NK-92 treated with Interleukin-12 subunit alpha and Interleukin-12 subunit beta, amount 100 ng/mL, for 24 hours (cell line): Measurements from ENCODE around the gene LHPP.

Experiments
- DNase-seq: peaks from one replicate; lab custom pipeline; 2025; lab: John Stamatoyannopoulos, UW

LHPP gene

DNA sequence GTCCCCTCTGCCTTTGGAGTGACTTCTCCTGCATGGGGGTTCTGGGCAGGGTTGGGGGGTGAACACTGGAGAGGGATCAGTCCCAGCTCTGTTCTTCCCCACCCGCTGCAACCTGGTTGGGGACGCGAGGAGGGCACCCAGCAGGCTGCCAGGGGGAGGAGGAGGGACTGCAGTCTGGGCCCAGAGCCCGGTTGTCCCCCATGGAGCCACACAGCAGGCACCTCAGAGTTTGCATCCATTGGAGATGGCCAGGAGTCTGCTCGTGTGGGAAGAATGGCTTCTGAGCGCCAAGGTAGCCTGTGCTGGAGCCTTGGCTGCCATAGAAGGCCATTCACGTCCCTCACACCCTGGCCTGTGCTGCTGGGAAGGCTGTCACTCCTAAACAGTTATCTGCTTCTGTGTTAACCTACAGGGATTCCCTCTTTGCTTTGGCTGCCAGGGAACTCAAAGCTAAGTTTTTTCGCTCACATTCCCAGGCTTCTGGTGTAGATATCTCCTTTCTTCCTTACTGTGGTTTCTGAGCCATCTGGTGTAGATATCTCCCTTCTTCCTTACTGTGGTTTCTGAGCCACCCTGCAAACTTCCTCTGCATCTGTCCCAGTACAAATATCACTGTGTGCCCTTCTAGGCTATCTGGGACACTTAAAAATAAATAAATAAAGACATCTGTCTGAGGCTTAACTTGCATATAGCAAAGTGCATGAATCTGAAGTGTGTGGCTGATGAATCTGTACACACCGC lies 133.7 kb downstream of the LHPP start:
- no peak for DNase-seq

DNA sequence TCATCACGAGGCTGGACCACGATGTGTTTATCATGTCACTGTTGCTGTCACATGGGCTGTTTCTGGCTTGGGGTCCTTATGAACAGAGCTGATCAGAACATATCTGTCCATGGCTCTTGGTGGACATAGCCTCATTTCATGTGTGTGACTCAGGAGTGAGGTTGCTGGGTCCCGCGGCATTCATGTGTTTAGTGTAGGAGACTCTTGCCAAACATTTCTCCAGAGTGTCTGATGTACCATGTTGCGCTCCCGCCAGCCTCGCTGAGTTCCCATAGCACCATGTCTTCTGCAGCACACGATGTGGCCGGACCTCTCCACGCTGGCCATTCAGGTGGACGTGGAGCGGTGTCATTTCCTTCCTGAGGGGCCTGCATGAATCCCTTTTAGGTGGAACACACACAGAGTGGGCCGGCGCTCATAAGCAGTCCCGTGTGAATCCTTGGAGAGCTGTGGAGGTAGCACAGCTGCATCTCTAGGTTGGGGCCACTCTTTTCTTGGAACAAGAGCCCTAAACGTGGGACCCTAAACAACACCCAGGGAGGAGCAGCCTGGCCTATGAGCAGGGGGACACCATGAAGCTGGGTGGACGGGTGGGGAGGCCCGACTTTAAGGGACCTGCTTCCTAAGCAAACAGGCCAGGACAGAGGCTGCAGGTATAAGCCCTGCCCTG lies 134.6 kb downstream of the LHPP start:
- no peak for DNase-seq

DNA sequence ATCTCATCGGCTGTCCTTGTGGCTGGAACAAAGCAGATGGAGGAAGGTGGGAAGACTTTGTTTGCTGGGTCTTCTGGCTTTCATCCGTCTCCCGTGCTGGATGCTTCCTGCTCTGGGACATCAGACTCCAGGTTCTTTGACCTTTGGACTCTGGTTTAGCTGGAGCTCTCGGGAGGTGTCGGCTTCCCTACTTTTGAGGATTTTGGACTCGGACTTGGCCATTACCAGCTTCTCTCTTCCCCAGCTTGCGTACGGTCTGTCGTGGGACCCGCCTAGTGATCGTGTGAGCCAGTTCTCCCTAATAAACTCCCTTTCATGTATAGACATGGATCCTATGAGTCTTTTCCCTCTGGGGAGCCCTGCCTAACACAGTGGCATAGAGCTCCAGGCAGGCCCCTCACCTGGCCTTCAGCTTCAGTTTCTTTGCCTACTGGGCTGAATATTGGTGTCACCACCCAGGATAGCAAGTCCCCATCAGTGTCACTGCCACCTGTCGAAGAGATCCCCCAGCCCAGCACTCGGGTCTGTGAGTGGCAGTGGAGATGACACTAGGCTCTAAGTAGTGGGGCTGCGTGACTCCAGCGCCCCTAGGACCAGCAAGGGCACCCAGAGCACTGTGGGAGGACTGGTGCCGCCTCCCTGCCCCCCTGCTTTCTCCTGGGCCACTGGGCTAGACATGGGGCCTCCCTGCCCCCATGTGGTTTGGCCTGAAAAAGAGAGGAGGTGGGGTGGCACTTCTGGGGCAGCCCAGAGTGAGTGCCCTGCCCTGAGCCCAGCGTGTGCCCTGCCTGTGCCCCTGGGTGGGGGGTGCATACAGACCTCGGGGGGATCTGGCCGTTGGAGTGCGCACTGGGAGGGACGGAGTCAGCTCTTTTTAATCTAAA lies 135.6 kb downstream of the LHPP start:
- no peak for DNase-seq

DNA sequence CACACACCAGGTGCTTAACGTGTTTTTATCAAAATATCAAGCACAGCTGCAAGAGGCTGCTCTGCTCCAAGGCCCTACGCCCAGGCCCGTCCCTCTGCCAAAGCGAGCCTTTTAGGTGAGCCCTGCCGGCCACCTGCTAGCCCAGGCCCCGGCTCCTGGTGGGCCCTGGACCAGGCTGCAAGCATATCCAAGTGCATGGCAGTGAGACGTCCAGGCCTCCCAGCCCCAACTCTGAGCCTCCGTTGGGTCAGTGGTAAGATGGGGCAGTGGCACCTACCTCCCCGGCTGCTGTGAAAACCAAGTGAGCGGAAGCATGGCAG lies 136.2 kb downstream of the LHPP start:
- DNase-seq: no peak

GRCh38 chr10:124598196-124598595 lies 136.6 kb downstream of the LHPP start:
- no peak for DNase-seq

DNA sequence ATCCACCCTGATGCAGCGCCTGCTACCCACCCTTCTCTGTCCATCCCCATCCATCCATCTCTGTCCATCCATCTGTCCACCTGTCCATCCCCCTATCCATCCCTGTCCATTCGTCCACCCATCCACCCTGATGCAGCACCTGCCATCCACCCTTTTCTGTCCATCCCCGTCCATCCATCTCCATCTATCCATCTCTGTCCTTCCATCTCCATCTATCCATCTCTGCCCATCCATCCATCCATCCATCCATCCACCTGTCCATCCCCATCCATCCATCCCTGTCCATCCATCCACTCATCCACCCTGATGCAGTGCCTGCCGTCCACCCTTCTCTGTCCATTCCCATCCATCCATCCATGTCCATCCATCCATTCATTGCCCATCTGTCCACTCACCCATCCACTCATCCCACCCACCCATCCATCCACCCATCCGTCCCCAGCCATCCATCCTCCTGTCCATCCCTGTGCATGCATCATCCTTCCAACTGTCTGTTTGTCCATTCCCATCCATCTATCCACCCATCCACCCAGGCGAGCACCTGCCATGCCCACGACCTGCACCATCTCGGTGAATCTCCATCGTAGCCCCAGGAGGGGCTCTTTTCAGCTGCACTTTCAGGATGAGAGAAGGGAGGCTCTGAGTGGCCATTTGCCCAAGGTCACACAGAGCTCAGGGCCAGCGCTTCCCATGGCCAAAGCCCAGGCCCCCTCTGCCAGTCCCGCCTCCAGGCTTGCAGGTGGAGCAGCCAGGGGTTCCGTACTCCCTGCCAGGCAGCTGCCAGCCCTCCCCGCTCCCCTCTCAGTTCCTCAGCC lies 137.4 kb downstream of the LHPP start:
- no peak for DNase-seq

- DNase-seq: no peak
Measured at GRCh38 chr10:124599588-124600050, 138.0 kb downstream of the LHPP start.

- DNase-seq: no peak
Measured at GRCh38 chr10:124600051-124600880, 138.6 kb downstream of the LHPP start.

- no peak for DNase-seq
Measured at GRCh38 chr10:124601016-124601415, 139.4 kb downstream of the LHPP start.

DNA sequence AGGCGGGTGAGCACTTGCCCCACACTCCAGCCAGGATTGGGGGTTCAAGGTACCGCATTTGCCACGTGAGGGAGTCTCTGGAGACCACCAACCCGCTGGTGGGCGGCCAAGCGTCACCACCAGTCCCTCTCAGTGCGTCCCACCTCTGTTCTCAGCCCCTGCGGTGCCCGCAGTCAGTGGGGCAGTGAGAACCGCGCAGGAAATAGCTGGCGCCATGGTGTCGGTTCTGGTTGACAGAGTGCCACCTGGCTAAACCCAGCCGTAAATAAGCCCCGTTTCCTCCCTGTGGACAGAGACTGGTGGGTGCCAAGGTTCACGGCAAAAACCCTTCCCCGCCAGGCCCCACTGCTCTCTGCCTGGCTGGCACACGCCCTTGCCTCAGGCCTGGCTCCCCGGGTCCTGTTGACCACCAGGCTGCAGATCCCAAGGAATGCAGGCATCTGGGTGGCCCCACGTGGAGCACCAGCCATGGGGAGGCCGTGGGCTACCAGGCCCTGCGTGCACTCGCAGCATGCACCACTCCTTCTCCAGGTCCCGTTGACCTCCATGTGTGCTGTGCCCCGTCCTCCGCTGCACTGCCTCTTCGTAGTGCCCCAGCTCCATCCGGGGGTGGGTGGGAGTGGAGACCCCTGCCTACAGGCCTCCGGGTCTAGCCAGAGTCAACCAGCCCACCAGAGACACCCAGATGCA lies 140.0 kb downstream of the LHPP start:
- no peak for DNase-seq

- DNase-seq: no peak
Measured at GRCh38 chr10:124602121-124602561, 140.5 kb downstream of the LHPP start.

DNA sequence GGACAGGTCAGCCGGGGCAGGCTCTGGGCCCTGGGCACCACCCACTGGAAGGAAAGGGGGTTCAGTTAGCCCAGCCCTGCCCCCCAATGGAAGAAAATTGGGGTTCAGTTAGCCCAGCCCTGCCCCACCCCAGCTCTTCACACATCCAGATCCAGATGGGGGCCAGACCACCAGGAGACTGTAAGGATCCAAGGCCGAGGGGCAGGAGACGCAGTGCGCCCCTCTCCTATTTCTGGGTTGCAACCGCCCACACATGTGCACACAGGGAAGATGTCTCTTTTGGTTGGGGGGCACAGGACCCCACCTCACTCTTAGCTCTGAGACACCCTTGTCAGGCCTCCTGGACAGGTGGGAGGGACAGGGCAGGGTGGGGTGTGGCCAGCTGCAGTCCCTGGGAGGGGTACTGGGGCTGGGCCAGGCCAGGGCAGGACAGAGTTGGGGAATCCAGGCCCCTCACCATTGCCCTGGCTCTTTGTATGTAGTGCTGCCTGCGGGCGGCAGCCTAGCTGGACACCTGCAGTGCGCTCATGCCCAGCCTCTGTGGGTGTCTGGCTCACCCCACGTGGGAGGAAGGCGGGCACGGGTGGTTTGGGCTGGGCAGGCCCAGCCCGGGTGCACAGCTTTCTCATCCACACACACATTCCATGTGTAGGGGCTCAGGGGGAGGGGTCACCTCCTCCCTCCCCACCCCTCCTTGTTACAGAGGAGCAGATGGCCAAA lies 141.2 kb downstream of the LHPP start:
- no peak for DNase-seq

DNA sequence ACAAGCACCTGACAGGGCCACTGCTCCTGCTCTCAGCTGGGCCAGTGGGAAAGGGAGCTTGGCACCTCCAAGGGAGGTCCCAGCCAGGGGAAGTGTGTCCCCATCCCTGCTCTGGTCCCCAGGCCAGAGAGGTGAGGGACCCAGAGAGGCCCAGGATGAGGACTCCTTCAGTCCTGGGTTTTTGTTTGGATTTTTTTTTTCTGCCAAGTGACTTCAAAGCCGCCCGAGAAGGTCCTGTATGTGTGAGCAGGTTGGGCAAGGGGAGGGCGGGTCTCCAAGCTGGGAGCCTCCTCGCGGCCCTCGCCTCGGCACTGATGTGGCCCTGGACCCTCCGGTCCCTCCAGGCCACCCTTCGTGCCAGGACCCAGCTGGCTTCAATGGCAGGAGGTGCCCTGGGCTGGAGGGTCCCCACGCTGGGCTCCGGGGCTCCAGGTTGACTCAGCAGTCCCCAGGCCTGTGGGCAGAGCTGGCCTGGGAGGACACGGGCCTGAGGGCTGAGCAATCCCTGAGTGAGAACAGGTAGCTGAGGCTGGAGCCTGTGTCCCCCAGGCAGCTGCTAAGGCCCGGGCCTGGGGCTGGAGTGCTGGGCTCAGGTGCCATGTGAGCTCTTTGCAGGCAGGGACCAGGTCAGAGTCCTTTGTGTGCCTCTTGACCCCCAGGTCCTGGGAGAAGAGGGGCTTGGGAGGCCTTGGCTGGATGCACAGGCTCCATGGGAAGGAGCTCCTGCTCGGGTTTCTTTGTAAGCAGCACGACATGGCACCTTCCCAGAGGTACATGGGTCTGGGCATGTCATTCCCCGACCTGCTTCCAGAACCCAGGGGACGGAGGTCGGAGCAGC lies 142.0 kb downstream of the LHPP start:
- no peak for DNase-seq

GRCh38 chr10:124604214-124605000 lies 142.8 kb downstream of the LHPP start:
- DNase-seq: no peak

GRCh38 chr10:124605001-124605370 lies 143.4 kb downstream of the LHPP start:
- DNase-seq: no peak

DNA sequence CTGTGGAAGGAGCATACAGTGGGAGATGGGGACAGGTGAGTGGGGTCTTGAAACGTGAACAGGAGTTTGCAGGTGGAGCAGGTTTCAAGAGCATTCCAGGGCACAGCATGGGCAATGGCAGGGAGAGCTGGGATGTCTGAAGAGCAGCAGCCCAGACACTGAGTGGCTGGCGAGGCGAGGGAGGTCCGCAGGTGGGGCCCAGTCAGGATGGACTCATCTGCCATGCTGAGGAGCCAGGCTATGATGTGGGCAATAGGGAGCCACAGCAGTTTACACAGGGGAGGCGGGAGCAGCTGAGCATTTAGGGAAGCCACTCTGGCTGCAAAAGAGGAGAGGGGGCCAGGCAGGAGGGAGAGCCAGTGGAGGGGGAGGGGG lies 143.8 kb downstream of the LHPP start:
- no peak for DNase-seq

DNA sequence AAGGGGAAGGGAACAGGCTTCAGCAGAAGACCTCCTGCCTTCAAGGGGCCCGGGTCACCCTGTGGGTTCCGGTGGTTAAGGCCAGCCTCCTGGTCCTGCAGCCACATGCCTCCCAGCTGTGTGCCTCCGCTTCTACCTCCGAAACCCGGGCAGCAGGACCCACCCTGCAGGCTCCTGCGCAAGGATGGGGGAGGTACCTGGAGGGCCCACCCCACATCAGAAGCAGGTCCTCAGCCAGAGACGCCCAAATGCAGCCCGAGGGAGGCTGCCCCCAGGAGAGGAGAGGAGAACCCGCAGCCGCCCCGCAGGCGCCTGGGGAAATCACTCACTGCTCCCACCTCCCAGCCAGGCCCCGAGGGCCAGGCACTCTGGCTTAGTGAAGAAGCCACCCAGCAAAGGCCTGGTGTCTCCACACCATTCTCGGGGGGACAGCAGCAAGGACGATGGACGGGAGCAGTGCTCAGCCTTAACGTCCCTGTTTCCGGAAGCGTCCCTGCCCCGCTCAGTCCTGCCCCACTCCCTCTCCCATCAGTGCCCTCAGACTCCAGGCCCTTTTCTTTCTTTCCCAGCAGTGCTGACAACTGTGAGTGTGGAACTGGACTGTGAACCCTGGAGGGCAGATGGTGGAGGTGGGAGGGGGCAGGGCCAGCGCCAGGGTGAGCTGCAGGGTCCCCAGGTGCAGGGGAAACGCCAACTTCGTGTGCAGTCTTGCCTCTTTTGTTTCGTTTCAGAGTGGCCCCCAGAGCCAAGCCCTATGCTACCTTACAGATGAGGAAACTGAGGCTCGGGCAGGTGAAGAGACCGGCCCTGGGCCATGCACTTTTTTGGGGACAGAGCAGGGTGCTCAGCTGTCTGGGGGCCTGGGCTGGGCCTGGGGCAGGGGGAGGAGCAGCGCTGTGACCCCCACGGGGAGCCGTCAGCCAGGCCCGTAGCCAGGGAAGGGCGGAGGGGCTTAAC lies 144.5 kb downstream of the LHPP start:
- no peak for DNase-seq
